ENCODE data around the gene SCRN3. TPM values are rescaled to one million over a fixed set of nuclear protein-coding genes. Genes with fewer than 3 reads are reported as not detected.
A peak's percentile ranks its signal among the peaks of the same experiment; 100 is the strongest.

SCRN3 gene
- total RNA-seq, 3 donors from 2014 or later (not counting 1 experiment from before 2014, with no cell fraction given), result 16.6 to 20.6 (median 16.9) TPM

- no peak for ATAC-seq
- H3K4me1 Mint-ChIP-seq, result peaks cover 40 to 71% of the 10 kb centered on the region in 2 donors
- intact Hi-C loops (cut with micrococcal nuclease), result no loop called here
- DNase-seq, result no peak
- H3K4me3 Mint-ChIP-seq, result peak overlapping the region; percentile 6
- Histone ChIP-seq H3K27ac (ENCODE audit: low read length) (no peak overlapping the region), H3K9me3 (ENCODE audit: control insufficient read depth, insufficient read depth, low read length) (no peaks in the 10 kb centered on the region), H3K4me1 (ENCODE audit: control insufficient read depth, insufficient read depth, low read length) (peaks cover 8% of the 10 kb centered on the region), H3K36me3 (ENCODE audit: control insufficient read depth, insufficient read depth, low read length) (peaks cover 10% of the 10 kb centered on the region), H3K27me3 (ENCODE audit: control insufficient read depth, insufficient read depth, low read length) (no peaks in the 10 kb centered on the region), H3K4me3 (ENCODE audit: low read length) (no peak overlapping the region)
- H3K27me3 Mint-ChIP-seq (ENCODE audit: low read depth in 2 of 2), result no peaks in the 10 kb centered on the region
- no peak for TF ChIP-seq CTCF (IDR thresholded peaks at IDR 0.05)
- H3K27ac Mint-ChIP-seq, result peak overlapping the region; percentile 0 to 50
- no peaks in the 10 kb centered on the region for H3K36me3 Mint-ChIP-seq
- no peaks in the 10 kb centered on the region for H3K9me3 Mint-ChIP-seq
These were observed 2.8 kb upstream of the SCRN3 start for GRCh38 chr2:174392706-174393105.

DNA sequence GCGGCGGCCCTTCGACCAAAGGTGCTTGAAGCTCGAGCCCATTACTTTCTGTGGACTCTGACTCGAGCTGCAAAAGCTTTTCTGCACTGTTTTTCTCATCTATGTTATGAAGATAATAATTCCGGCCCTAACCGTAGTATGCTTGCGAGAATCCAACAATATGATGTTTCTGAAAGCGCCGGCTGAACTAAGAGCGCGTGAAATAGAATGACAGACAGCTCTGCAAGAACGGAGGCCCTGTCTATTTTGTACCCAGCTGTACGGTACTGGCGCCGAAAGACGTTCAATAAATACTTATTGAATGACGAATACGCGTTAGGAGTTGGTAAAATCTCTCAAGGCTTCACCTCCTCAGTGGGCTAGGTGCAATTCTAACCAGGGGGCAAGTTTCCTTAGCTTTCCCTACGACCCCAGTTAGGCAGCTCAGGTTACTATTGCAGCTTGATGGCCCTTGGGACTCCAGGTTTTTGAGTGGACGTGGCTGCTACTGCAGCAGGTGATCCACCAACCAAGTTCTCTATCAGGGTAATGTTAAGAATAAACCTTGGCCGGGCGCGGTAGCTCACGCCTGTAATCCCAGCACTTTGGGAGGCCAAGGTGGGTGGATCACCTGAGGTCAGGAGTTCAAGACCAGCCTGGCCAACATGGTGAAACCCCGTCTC lies 570 bp downstream of the SCRN3 start:
- DNase-seq, result peak in 1 of 2 donors; percentile 56
- no peaks in the 10 kb centered on the region for H3K27me3 ChIP-seq (ENCODE audit: control insufficient read depth, insufficient read depth, low read length)

DNA sequence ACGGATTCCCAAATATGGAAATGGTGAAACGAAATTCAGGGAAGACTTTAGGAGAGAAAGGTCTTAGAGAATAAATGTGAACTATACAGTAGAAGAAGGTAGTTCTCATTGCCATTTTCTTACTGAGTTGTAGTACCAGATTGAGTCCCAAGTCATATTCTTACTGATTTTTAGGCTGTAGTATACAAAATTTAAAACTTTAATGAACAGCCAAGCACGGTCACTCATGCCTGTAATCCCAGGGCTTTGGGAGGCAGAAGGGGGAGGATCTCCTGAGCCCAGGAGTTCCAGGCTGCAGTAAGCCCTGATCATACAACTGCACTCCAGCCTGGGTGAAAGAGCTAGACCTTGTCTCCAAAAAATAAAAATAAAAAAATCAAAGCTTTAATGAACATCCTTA lies 2.2 kb downstream of the SCRN3 start:
- TF ChIP-seq CTCF (IDR thresholded peaks at IDR 0.05), result no peak
- Mint-ChIP-seq H3K36me3 (peaks cover 7% of the 10 kb centered on the region), H3K4me1 (peaks cover 25 to 40% of the 10 kb centered on the region in 2 donors), H3K27ac (peak overlapping the region; percentile 11 to 99), H3K27me3 (ENCODE audit: low read depth in 2 of 2) (no peaks in the 10 kb centered on the region), H3K4me3 (no peak overlapping the region), H3K9me3 (no peaks in the 10 kb centered on the region)
- no peaks in the 10 kb centered on the region for H3K27me3 ChIP-seq (ENCODE audit: control insufficient read depth, insufficient read depth, low read length)
- H3K36me3 ChIP-seq (ENCODE audit: control insufficient read depth, insufficient read depth, low read length), result peaks cover 21% of the 10 kb centered on the region
- intact Hi-C loops (cut with micrococcal nuclease), result no loop called here
- H3K4me3 ChIP-seq (ENCODE audit: low read length), result no peak overlapping the region
- H3K9me3 ChIP-seq (ENCODE audit: control insufficient read depth, insufficient read depth, low read length), result no peaks in the 10 kb centered on the region
- WGBS (ENCODE audit: insufficient coverage), result 93% methylated on average over 3 of the region's 3 CpGs
- no peak overlapping the region for H3K27ac ChIP-seq (ENCODE audit: low read length)
- DNase-seq (no peak), ATAC-seq (no peak)
- H3K4me1 ChIP-seq (ENCODE audit: control insufficient read depth, insufficient read depth, low read length), result peaks cover 8% of the 10 kb centered on the region

More for the DNA sequence above, 570 bp downstream of the SCRN3 start:
- peaks cover 8% of the 10 kb centered on the region for H3K4me1 ChIP-seq (ENCODE audit: control insufficient read depth, insufficient read depth, low read length)
- no peaks in the 10 kb centered on the region for H3K9me3 ChIP-seq (ENCODE audit: control insufficient read depth, insufficient read depth, low read length)
- peaks cover 13% of the 10 kb centered on the region for H3K36me3 ChIP-seq (ENCODE audit: control insufficient read depth, insufficient read depth, low read length)
- intact Hi-C loops (cut with micrococcal nuclease), result loop anchor here (1.0 kb wide), 1 partner anchor 148 kb away; the partner anchor contains the start of gene OLA1
- Mint-ChIP-seq H3K27me3 (ENCODE audit: low read depth in 2 of 2) (no peaks in the 10 kb centered on the region), H3K9me3 (no peaks in the 10 kb centered on the region), H3K4me1 (peaks cover 33 to 54% of the 10 kb centered on the region in 2 donors), H3K27ac (peak overlapping the region; percentile 95 to 99), H3K36me3 (no peaks in the 10 kb centered on the region), H3K4me3 (peak overlapping the region; percentile 95)
- H3K4me3 ChIP-seq (ENCODE audit: low read length), result peak overlapping the region; percentile 96
- 20% methylated on average over 27 of the region's 27 CpGs for WGBS (ENCODE audit: insufficient coverage)
- TF ChIP-seq CTCF (IDR thresholded peaks at IDR 0.05), result no peak
- peak; percentile 32 to 45 (median 41) for ATAC-seq
- H3K27ac ChIP-seq (ENCODE audit: low read length), result peak overlapping the region; percentile 98

- peaks cover 8% of the 10 kb centered on the region for H3K4me1 ChIP-seq (ENCODE audit: control insufficient read depth, insufficient read depth, low read length)
- no peaks in the 10 kb centered on the region for H3K27me3 ChIP-seq (ENCODE audit: control insufficient read depth, insufficient read depth, low read length)
- no peak for ATAC-seq
- Mint-ChIP-seq H3K36me3 (peaks cover 9% of the 10 kb centered on the region), H3K4me1 (peaks cover 14 to 31% of the 10 kb centered on the region in 2 donors), H3K9me3 (no peaks in the 10 kb centered on the region), H3K4me3 (no peak overlapping the region), H3K27me3 (ENCODE audit: low read depth in 2 of 2) (no peaks in the 10 kb centered on the region), H3K27ac (no peak overlapping the region)
- no peak overlapping the region for H3K27ac ChIP-seq (ENCODE audit: low read length)
- H3K36me3 ChIP-seq (ENCODE audit: control insufficient read depth, insufficient read depth, low read length), result peaks cover 26% of the 10 kb centered on the region
- no peak overlapping the region for H3K4me3 ChIP-seq (ENCODE audit: low read length)
- no peak for DNase-seq
- 100% methylated on average over 1 of the region's 1 CpG for WGBS (ENCODE audit: insufficient coverage)
- TF ChIP-seq CTCF (IDR thresholded peaks at IDR 0.05), result no peak
- no peaks in the 10 kb centered on the region for H3K9me3 ChIP-seq (ENCODE audit: control insufficient read depth, insufficient read depth, low read length)
- intact Hi-C loops (cut with micrococcal nuclease), result no loop called here
These were observed 3.6 kb downstream of the SCRN3 start for GRCh38 chr2:174399171-174399570.
